DOHH2 (cell line): Measurements from ENCODE around the gene CDKAL1.

Source experiments
- H3F3A ChIP-seq: fragments of 200-600 bp; sonication (generic), shearing (Covaris generic); 2 replicates; pipeline ENCODE4 v1.6.0; 2016; ENCODE audit warnings: antibody characterized with exemption, mild to moderate bottlenecking; ENCODE audit not compliant: control insufficient read depth, insufficient read depth
- H3K27ac ChIP-seq: fragments of 200-600 bp; sonication (generic); 2 replicates; pipeline ENCODE4 v1.5.1; 2014; ENCODE audit warnings: low read depth, mild to moderate bottlenecking, low read length, moderate library complexity
- H3K27me3 ChIP-seq: fragments of 200-600 bp; sonication (generic); 2 replicates; pipeline ENCODE4 v1.6.1; 2014; ENCODE audit warnings: mild to moderate bottlenecking, low read length, mixed read lengths; ENCODE audit not compliant: control insufficient read depth
- H3K36me3 ChIP-seq: fragments of 200-600 bp; sonication (generic); 2 replicates; pipeline ENCODE4 v1.6.1; 2014; ENCODE audit warnings: mild to moderate bottlenecking, low read length, moderate library complexity, mixed read lengths; ENCODE audit not compliant: control insufficient read depth
- H3K4me1 ChIP-seq: fragments of 200-600 bp; sonication (generic); 2 replicates; pipeline ENCODE4 v1.6.1; 2014; ENCODE audit warnings: mild to moderate bottlenecking, low read length, mixed read lengths; ENCODE audit not compliant: control insufficient read depth
- H3K4me2 ChIP-seq: fragments of 200-600 bp; sonication (generic); 2 replicates; pipeline ENCODE4 v1.6.0; 2014; ENCODE audit warnings: mild to moderate bottlenecking, low read length, moderate library complexity
- H3K4me3 ChIP-seq: fragments of 200-600 bp; sonication (generic); 2 replicates; pipeline ENCODE4 v1.5.1; 2014; ENCODE audit warnings: mild to moderate bottlenecking, low read length, mixed read lengths
- H3K79me2 ChIP-seq: fragments of 200-600 bp; sonication (generic); 2 replicates; pipeline ENCODE4 v1.6.1; 2014; ENCODE audit warnings: mild to moderate bottlenecking, low read length, mixed read lengths; ENCODE audit not compliant: control insufficient read depth
- H3K9me2 ChIP-seq: fragments of 200-600 bp; sonication (generic); replicated peaks from 2 replicates; pipeline ENCODE4 v1.6.1; 2014; ENCODE audit warnings: mild to moderate bottlenecking, low read length, mixed read lengths; ENCODE audit not compliant: control insufficient read depth
- H3K9me3 ChIP-seq: fragments of 200-600 bp; sonication (generic); 2 replicates; pipeline ENCODE4 v1.6.1; 2014; ENCODE audit warnings: antibody characterized with exemption, low read length, mixed read lengths; ENCODE audit not compliant: control insufficient read depth, insufficient read depth
- H4K20me1 ChIP-seq: fragments of 200-600 bp; sonication (generic); 2 replicates; pipeline ENCODE4 v1.6.0; 2014; ENCODE audit warnings: low read depth, mild to moderate bottlenecking, antibody characterized with exemption, low read length, moderate library complexity; ENCODE audit not compliant: control insufficient read depth, insufficient read depth
- EZH2phosphoT487 ChIP-seq: fragments of 200-600 bp; sonication (generic); IDR thresholded peaks from 2 replicates; pipeline ENCODE4 v1.6.1; 2017; ENCODE audit warnings: borderline replicate concordance, mild to moderate bottlenecking, antibody characterized with exemption, low read length, moderate library complexity, mixed read lengths
- TF ChIP-seq, protein P1 (sequence below): fragments of 200-600 bp; sonication (generic); IDR thresholded peaks from one replicate; pipeline ENCODE4 v1.5.1; 2014; ENCODE audit warnings: antibody characterized with exemption, mild to moderate bottlenecking, low read depth, low read length; ENCODE audit not compliant: poor library complexity, severe bottlenecking

The CDKAL1 gene

DNA sequence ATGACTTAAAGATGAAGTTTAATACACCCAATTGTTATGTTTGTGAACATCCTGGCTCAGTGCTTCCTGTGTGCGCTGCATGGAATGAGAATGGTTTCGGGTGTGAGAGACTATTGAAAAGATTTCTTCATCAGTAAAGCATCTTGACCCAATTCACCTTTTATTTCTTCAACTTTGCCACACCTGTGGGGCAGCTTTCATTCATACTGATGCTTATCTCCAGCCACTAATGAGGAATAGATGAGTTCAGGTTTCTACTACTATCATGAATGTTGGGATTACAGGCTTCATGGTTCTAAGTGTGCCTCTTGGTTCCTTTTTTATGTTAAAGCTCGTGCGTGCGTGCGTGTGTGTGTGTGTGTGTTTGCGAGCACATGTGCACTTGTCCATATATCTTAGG is 685.6 kb downstream of the CDKAL1 start:
- Histone ChIP-seq H3K9me2 (no peaks in the 10 kb centered on the region), H3K27me3 (no peaks in the 10 kb centered on the region), H3K27ac (no peak overlapping the region), H3K4me2 (no peak overlapping the region), H4K20me1 (no peaks in the 10 kb centered on the region), H3K4me1 (no peaks in the 10 kb centered on the region), H3K9me3 (no peaks in the 10 kb centered on the region), H3F3A (no peaks in the 10 kb centered on the region), H3K4me3 (no peak overlapping the region), H3K79me2 (no peaks in the 10 kb centered on the region), H3K36me3 (no peaks in the 10 kb centered on the region)
- TF ChIP-seq, protein P1, sequence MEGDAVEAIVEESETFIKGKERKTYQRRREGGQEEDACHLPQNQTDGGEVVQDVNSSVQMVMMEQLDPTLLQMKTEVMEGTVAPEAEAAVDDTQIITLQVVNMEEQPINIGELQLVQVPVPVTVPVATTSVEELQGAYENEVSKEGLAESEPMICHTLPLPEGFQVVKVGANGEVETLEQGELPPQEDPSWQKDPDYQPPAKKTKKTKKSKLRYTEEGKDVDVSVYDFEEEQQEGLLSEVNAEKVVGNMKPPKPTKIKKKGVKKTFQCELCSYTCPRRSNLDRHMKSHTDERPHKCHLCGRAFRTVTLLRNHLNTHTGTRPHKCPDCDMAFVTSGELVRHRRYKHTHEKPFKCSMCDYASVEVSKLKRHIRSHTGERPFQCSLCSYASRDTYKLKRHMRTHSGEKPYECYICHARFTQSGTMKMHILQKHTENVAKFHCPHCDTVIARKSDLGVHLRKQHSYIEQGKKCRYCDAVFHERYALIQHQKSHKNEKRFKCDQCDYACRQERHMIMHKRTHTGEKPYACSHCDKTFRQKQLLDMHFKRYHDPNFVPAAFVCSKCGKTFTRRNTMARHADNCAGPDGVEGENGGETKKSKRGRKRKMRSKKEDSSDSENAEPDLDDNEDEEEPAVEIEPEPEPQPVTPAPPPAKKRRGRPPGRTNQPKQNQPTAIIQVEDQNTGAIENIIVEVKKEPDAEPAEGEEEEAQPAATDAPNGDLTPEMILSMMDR = no peak
- TF ChIP-seq EZH2phosphoT487 = no peak

GRCh38 chr6:21220271-21220987 is 686.2 kb downstream of the CDKAL1 start:
- Histone ChIP-seq H3K27ac (no peak overlapping the region), H3K4me1 (no peaks in the 10 kb centered on the region), H3K27me3 (no peaks in the 10 kb centered on the region), H3K4me3 (no peak overlapping the region), H3K4me2 (no peak overlapping the region), H4K20me1 (no peaks in the 10 kb centered on the region), H3K9me3 (no peaks in the 10 kb centered on the region), H3K79me2 (no peaks in the 10 kb centered on the region), H3K9me2 (no peaks in the 10 kb centered on the region), H3F3A (no peaks in the 10 kb centered on the region), H3K36me3 (no peaks in the 10 kb centered on the region)
- TF ChIP-seq, protein P1 = no peak
- TF ChIP-seq EZH2phosphoT487 = no peak

GRCh38 chr6:21222656-21223055 is 688.4 kb downstream of the CDKAL1 start:
- no peaks in the 10 kb centered on the region for H3F3A ChIP-seq
- H3K9me3 ChIP-seq = no peaks in the 10 kb centered on the region
- H4K20me1 ChIP-seq = no peaks in the 10 kb centered on the region
- TF ChIP-seq, protein P1 = no peak
- TF ChIP-seq EZH2phosphoT487 = no peak
- no peak overlapping the region for H3K4me2 ChIP-seq
- no peak overlapping the region for H3K27ac ChIP-seq
- H3K27me3 ChIP-seq = no peaks in the 10 kb centered on the region
- H3K79me2 ChIP-seq = no peaks in the 10 kb centered on the region
- H3K4me3 ChIP-seq = no peak overlapping the region
- H3K36me3 ChIP-seq = no peaks in the 10 kb centered on the region
- no peaks in the 10 kb centered on the region for H3K9me2 ChIP-seq
- no peaks in the 10 kb centered on the region for H3K4me1 ChIP-seq
